22Rv1 (cell line): Measurements from ENCODE around the gene MATCAP1.

Experiments used
- H3K27ac ChIP-seq: fragments of 450-650 bp; 2 replicates; pipeline ENCODE4 v1.5.1; 2017
- ZFX ChIP-seq: fragments of 450-650 bp; IDR thresholded peaks from 2 replicates; pipeline ENCODE4 v1.6.1; 2017; ENCODE audit warnings: antibody characterized with exemption, borderline replicate concordance
- TF ChIP-seq, protein P1 (sequence below): fragments of 450-650 bp; IDR thresholded peaks from 2 replicates; pipeline ENCODE4 v1.5.1; 2017; ENCODE audit warnings: mild to moderate bottlenecking

MATCAP1 gene

DNA sequence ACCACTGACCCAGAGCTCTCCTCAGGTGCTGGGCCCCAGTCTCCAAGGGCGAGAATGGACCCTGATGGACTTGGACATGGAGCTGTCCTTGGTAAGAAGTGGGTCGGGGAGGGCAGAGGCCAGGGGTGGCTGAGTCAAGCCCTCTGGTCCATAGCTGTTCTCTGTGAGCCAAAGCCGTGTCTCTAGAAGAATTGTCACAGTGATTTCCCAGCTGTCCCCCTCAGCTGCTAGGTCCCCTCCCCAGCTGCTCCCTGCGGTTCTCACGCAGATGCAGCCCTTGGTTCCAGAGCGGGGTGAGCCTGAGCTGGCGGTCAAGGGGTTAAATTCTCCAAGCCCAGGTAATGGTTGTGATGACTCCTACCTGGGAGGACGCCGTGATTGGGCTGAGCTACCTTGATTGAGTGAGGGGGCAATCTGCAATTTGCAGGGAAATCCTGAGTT is 14.7 kb downstream of the MATCAP1 start:
- no peak overlapping the region for H3K27ac ChIP-seq

DNA sequence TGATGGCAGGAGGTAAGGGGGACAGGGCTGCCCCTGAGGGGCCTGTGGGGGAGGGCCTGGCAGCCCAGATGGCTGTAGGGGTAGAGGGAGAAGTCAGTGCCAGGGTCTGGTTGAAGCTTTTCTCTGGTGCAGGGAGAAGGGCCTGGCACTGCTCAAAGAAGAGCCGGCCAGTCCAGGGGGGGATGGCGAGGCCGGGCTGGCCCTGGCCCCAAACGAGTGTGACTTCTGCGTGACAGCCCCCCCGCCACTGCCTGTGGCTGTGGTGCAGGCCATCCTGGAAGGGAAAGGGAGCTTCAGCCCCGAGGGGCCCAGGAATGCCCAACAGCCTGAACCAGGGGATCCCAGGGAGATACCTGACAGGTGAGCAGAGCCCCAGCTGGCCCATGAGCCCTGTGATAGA is 16.2 kb downstream of the MATCAP1 start:
- H3K27ac ChIP-seq, result no peak overlapping the region
- TF ChIP-seq ZFX, result no peak
- TF ChIP-seq, protein P1, sequence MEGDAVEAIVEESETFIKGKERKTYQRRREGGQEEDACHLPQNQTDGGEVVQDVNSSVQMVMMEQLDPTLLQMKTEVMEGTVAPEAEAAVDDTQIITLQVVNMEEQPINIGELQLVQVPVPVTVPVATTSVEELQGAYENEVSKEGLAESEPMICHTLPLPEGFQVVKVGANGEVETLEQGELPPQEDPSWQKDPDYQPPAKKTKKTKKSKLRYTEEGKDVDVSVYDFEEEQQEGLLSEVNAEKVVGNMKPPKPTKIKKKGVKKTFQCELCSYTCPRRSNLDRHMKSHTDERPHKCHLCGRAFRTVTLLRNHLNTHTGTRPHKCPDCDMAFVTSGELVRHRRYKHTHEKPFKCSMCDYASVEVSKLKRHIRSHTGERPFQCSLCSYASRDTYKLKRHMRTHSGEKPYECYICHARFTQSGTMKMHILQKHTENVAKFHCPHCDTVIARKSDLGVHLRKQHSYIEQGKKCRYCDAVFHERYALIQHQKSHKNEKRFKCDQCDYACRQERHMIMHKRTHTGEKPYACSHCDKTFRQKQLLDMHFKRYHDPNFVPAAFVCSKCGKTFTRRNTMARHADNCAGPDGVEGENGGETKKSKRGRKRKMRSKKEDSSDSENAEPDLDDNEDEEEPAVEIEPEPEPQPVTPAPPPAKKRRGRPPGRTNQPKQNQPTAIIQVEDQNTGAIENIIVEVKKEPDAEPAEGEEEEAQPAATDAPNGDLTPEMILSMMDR, result no peak

More for the DNA sequence above, 14.7 kb downstream of the MATCAP1 start:
- no peak for TF ChIP-seq ZFX
- TF ChIP-seq, protein P1, result no peak

DNA sequence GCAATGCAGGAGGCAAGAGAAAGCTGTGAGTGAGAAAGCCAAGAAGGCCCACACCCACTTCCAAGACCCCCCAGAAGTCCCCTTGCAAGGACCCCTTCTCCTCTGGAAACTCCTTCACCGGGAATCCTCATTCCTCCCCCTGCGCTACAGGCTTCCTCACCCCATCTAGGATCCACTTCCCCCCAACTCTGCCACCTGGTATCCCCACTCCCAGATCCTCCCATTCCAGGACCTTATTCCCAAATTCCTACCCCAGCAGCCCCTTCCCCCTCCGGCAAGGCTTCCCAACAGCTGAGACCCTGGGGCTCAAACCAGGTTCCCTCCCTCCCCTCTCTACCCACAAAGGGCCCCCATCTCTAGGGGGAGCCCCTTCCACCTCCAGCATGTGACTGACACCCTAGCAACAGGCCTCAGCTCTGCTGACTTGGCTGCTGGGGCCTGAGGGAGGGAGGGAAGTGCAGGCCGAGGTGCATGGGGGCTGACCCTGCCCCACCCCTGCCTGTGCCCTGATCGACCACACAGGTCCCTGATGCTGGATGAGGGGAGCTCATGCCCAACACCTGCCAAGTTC is 17.1 kb downstream of the MATCAP1 start:
- TF ChIP-seq, protein P1, result no peak
- no peak for TF ChIP-seq ZFX
- no peak overlapping the region for H3K27ac ChIP-seq

DNA sequence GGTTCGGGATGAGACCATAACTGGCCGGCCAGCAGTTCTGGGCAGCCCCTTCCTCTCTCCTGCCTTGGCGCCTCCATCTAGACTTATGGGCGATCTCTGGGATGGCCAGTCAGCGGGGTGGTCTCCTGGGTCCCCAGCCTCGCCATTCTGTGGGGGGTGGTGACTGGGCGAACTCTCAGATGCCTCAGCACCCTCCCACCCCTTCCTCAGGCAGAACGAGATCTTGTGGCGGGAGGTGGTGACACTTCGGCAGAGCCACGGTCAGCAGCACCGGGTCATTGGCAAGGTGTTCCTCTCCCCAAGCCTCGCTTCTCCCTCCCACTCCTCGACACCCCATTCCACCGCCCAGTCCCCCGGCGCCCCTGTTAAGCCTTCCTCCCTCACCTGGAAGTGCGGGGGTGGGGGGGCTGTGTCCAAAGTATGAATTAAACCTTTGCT is 17.6 kb downstream of the MATCAP1 start:
- H3K27ac ChIP-seq, result no peak overlapping the region
- TF ChIP-seq, protein P1, result no peak
- no peak for TF ChIP-seq ZFX

DNA sequence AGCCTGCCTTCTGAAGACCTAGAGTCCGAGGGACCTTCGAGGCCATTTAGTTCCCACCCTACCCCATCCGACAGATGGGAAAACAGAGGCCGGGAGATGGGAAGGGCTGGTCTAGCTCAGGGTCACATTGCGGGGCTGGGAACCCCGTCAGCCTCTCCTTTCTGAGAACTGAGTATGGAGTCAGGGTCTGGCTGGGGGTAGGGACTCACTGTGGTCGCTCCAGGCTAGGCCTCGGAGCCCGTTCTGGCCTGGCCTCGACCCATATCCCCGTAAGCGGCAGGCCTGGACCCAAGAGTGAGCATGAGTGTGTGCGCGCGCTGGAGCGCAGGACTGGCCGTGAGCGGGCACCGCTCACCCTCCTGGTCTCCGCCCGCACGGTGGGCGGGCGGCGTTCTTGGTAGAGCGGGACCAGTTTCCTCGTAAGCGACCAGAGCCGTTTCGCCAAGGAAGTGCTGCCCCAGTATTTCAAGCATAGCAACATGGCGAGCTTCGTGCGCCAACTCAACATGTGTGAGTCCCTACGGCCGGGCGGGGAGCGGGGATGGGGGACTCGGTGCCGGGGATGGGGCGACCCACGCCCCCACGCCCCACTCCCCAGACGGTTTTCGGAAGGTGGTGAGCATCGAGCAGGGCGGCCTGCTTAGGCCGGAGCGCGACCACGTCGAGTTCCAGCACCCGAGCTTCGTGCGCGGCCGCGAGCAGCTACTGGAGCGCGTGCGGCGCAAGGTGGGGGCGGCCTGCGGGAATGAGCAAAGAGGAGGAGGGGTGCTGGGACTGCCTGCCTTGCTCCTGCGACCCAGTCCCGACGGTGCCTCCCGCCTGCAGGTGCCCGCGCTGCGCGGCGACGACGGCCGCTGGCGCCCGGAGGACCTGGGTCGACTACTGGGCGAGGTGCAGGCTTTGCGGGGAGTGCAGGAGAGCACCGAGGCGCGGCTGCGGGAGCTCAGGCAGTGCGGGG is 18.4 kb downstream of the MATCAP1 start:
- no peak overlapping the region for H3K27ac ChIP-seq
- TF ChIP-seq, protein P1, result no peak
- TF ChIP-seq ZFX, result no peak

DNA sequence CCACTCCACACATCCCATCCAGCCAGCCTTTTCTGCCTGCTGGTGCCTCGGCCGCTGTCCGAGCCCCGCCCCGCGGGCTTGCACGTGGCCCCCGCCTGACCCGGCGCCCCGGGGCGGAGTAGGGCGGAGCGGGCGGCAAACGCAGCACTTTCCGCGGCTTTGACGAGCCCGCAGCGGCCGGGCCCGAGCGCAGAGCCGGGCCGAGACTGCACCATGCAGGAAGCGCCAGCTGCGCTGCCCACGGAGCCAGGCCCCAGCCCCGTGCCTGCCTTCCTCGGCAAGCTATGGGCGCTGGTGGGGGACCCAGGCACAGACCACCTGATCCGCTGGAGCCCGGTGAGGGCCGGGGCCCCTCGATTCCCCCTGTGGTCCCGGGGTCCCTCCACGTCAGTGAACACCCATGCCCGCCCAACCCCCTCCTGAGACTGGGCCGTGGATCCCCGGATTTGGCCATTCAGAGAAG is 19.1 kb downstream of the MATCAP1 start, which contains the start of gene HSF4:
HSF4 (plus strand) TSS at position 147 of the 463 bp plus-strand sequence; CDS start at position 214, 67 bp downstream.
- H3K27ac ChIP-seq, result no peak within 1 kb of the TSS
- TF ChIP-seq, protein P1, result no peak
- no peak for TF ChIP-seq ZFX
